Type B pancreatic cell (in vitro differentiated cells): ENCODE measurements around the gene RPL13A. TPM values are rescaled to one million over a fixed set of nuclear protein-coding genes. Genes with fewer than 3 reads are reported as not detected.

Experiments used
- DNase-seq: peaks from one replicate; pipeline ENCODE4 v3.0.0; 2021; ENCODE audit warnings: mixed read lengths; ENCODE audit not compliant: unreplicated experiment; ENCODE audit errors: extremely low spot score
- H3K27ac Mint-ChIP-seq: 2 replicates; pipeline ENCODE4 v1.8.0; 2021; ENCODE audit warnings: mild to moderate bottlenecking, mixed read lengths
- H3K27me3 Mint-ChIP-seq: 2 replicates; pipeline ENCODE4 v1.8.0; 2021; ENCODE audit warnings: mixed read lengths
- H3K36me3 Mint-ChIP-seq: 2 replicates; pipeline ENCODE4 v1.8.0; 2021; ENCODE audit warnings: mixed read lengths
- H3K4me1 Mint-ChIP-seq: one replicate; pipeline ENCODE4 v1.8.0; 2021; ENCODE audit warnings: mixed read lengths; ENCODE audit not compliant: unreplicated experiment
- H3K4me3 Mint-ChIP-seq: 2 replicates; pipeline ENCODE4 v1.8.0; 2021; ENCODE audit warnings: mild to moderate bottlenecking, mixed read lengths
- H3K9me3 Mint-ChIP-seq: 2 replicates; pipeline ENCODE4 v1.8.0; 2021; ENCODE audit warnings: mixed read lengths
- CTCF ChIP-seq: fragments of 200-600 bp; sonication (generic); conservative IDR thresholded peaks from 2 replicates; pipeline ENCODE4 v1.5.0; 2021; ENCODE audit warnings: antibody characterized with exemption, mild to moderate bottlenecking
- total RNA-seq: library from RNA; stranded (reverse); gene quantifications from 2 replicates; pipeline ENCODE4 v1.2.1, GENCODE V29; 2021; ENCODE audit warnings: low replicate concordance

Gene RPL13A
- total RNA-seq, 1 donor from 2014 or later = 3,274 TPM

GRCh38 chr19:49447485-49448431 lies 39.6 kb upstream of the RPL13A start:
- no peak for DNase-seq
- peaks cover 16% of the 10 kb centered on the region for H3K4me1 Mint-ChIP-seq
- TF ChIP-seq CTCF = no peak
- H3K27me3 Mint-ChIP-seq = peaks cover 1% of the 10 kb centered on the region
- peaks cover 12% of the 10 kb centered on the region for H3K36me3 Mint-ChIP-seq
- H3K9me3 Mint-ChIP-seq = no peaks in the 10 kb centered on the region
- no peak overlapping the region for H3K4me3 Mint-ChIP-seq
- no peak overlapping the region for H3K27ac Mint-ChIP-seq

- peaks cover 2% of the 10 kb centered on the region for H3K27me3 Mint-ChIP-seq
- H3K4me1 Mint-ChIP-seq = peaks cover 16% of the 10 kb centered on the region
- DNase-seq = no peak
- H3K4me3 Mint-ChIP-seq = peak overlapping the region; percentile 57
- H3K36me3 Mint-ChIP-seq = peaks cover 12% of the 10 kb centered on the region
- TF ChIP-seq CTCF = no peak
- H3K27ac Mint-ChIP-seq = no peak overlapping the region
- H3K9me3 Mint-ChIP-seq = no peaks in the 10 kb centered on the region
These were observed 39.0 kb upstream of the RPL13A start for GRCh38 chr19:49448432-49448786.

GRCh38 chr19:49450405-49450804 lies 37.0 kb upstream of the RPL13A start:
- no peaks in the 10 kb centered on the region for H3K9me3 Mint-ChIP-seq
- DNase-seq = no peak
- H3K27me3 Mint-ChIP-seq = peaks cover 2% of the 10 kb centered on the region
- H3K4me3 Mint-ChIP-seq = peak overlapping the region; percentile 97
- peak overlapping the region; percentile 39 for H3K27ac Mint-ChIP-seq
- H3K36me3 Mint-ChIP-seq = peaks cover 12% of the 10 kb centered on the region
- no peak for TF ChIP-seq CTCF
- peaks cover 16% of the 10 kb centered on the region for H3K4me1 Mint-ChIP-seq

- DNase-seq = peak; percentile 95
- Mint-ChIP-seq H3K36me3 (peaks cover 12% of the 10 kb centered on the region), H3K4me3 (peak within 1 kb of the TSS; percentile 97), H3K27me3 (peaks cover 2% of the 10 kb centered on the region), H3K27ac (peak within 1 kb of the TSS; percentile 97), H3K4me1 (peaks cover 16% of the 10 kb centered on the region), H3K9me3 (no peaks in the 10 kb centered on the region)
- TF ChIP-seq CTCF = peak; percentile 45
These were observed 35.8 kb upstream of the RPL13A start, which contains the start of gene PIH1D1 for GRCh38 chr19:49451430-49452181. Gene PIH1D1, minus strand, starts transcription at chr19:49451814. Its CDS starts 240 bp downstream, at chr19:49451574.

GRCh38 chr19:49453013-49453756 lies 34.2 kb upstream of the RPL13A start, which contains the start of gene ALDH16A1:
Gene ALDH16A1, plus strand, starts transcription at chr19:49453225. Its CDS starts 107 bp downstream, at chr19:49453332.
- Mint-ChIP-seq H3K4me1 (peaks cover 16% of the 10 kb centered on the region), H3K36me3 (peaks cover 14% of the 10 kb centered on the region), H3K4me3 (peak within 1 kb of the TSS; percentile 97), H3K27me3 (peaks cover 2% of the 10 kb centered on the region), H3K27ac (peak within 1 kb of the TSS; percentile 97), H3K9me3 (no peaks in the 10 kb centered on the region)
- TF ChIP-seq CTCF = no peak
- peak; percentile 99 for DNase-seq
